HepG2 (cell line): Measurements from ENCODE around the gene SPATS2.

Experiments used
- CTCF ChIP-seq: sonication (generic); formaldehyde crosslinking; IDR thresholded peaks from 2 replicates; pipeline ENCODE4 v1.5.0; 2020; ENCODE audit warnings: mild to moderate bottlenecking, missing genetic modification reagents, moderate library complexity
- EZH2 ChIP-seq: conservative IDR thresholded peaks from 2 replicates; pipeline ENCODE4 v1.6.1; 2012; ENCODE audit warnings: mild to moderate bottlenecking, low read depth, low read length, moderate library complexity
- ONECUT2 ChIP-seq: sonication (generic); formaldehyde crosslinking; IDR thresholded peaks from 2 replicates; pipeline ENCODE4 v1.4.0; 2020; ENCODE audit warnings: missing genetic modification reagents
- POGK ChIP-seq: sonication (generic); formaldehyde crosslinking; conservative IDR thresholded peaks from 2 replicates; pipeline ENCODE4 v1.8.0; 2022; ENCODE audit warnings: mild to moderate bottlenecking, moderate library complexity, missing genetic modification reagents
- POLR2A ChIP-seq, 2 experiments: IDR thresholded peaks; 2 replicates each; pipeline ENCODE4 v1.6.1; 2011; ENCODE audit warnings: low read depth in 2 of 2, low read length in 2 of 2, mild to moderate bottlenecking in 1 of 2, moderate library complexity in 1 of 2; ENCODE audit not compliant: insufficient read depth in 1 of 2
- POLR2AphosphoS5 ChIP-seq: IDR thresholded peaks from 2 replicates; pipeline ENCODE4 v1.6.1; 2012; ENCODE audit warnings: low read depth, low read length
- STAT5B ChIP-seq: sonication (generic); formaldehyde crosslinking; IDR thresholded peaks from 2 replicates; pipeline ENCODE4 v1.4.0; 2020; ENCODE audit warnings: missing genetic modification reagents
- WIZ ChIP-seq: sonication (generic); formaldehyde crosslinking; IDR thresholded peaks from 2 replicates; pipeline ENCODE4 v1.5.1; 2020; ENCODE audit warnings: mild to moderate bottlenecking, missing genetic modification reagents
- ZNF180 ChIP-seq: sonication (generic); formaldehyde crosslinking; IDR thresholded peaks from 2 replicates; pipeline ENCODE4 v1.4.0; 2020; ENCODE audit warnings: low read depth, missing genetic modification reagents, borderline replicate concordance
- ZNF75D ChIP-seq: sonication (generic); formaldehyde crosslinking; IDR thresholded peaks from 2 replicates; pipeline ENCODE4 v1.8.1; 2023; ENCODE audit warnings: missing genetic modification reagents, mild to moderate bottlenecking, borderline replicate concordance
- ZSCAN31 ChIP-seq: sonication (generic); formaldehyde crosslinking; IDR thresholded peaks from 2 replicates; pipeline ENCODE4 v1.5.0; 2020; ENCODE audit warnings: low read depth, mild to moderate bottlenecking, missing genetic modification reagents

GRCh38 chr12:49420556-49420955, 53.3 kb downstream of the SPATS2 start:
- TF ChIP-seq STAT5B (CRISPR knock-in tag) (no peak), POLR2AphosphoS5 (no peak), EZH2 (no peak), ZNF180 (CRISPR knock-in tag) (no peak), ZSCAN31 (CRISPR knock-in tag) (no peak), ONECUT2 (no peak), POLR2A (IDR thresholded peaks at IDR 0.05; ENCODE audit: insufficient read depth in 1 of 2, low read depth in 2 of 2, low read length in 2 of 2) (no peak), POGK (no peak), WIZ (no peak), ZNF75D (CRISPR knock-in tag) (no peak), CTCF (CRISPR knock-in tag) (no peak)
